GM12872 (cell line): ENCODE measurements around the gene SIM2.

Source experiments
- CTCF ChIP-seq: IDR thresholded peaks from 3 replicates; pipeline ENCODE4 v1.5.1; 2011; ENCODE audit warnings: low read depth, mild to moderate bottlenecking, low read length, moderate library complexity; ENCODE audit not compliant: insufficient read depth

Gene SIM2

GRCh38 chr21:36723371-36723881 lies 24.5 kb downstream of the SIM2 start:
- no peak for TF ChIP-seq CTCF

DNA sequence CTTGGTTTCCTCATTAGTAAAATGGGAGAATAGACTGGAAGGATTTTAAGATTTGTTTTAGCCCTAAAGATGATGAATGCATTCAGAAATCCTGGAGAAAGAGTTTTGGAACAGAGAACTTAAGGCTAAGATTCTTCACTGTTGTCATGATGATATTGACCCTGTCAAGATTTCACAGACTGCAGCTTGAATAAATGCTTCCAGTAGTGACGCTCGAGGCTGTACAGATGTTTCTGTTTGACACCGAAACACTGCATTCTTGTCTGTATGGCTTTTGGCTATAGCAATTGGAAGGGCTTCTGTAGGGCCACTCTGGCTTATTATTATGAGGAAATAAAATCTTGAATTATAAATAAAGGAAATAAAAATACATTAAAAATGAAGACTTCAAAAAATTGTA lies 25.7 kb downstream of the SIM2 start:
- TF ChIP-seq CTCF, result no peak

DNA sequence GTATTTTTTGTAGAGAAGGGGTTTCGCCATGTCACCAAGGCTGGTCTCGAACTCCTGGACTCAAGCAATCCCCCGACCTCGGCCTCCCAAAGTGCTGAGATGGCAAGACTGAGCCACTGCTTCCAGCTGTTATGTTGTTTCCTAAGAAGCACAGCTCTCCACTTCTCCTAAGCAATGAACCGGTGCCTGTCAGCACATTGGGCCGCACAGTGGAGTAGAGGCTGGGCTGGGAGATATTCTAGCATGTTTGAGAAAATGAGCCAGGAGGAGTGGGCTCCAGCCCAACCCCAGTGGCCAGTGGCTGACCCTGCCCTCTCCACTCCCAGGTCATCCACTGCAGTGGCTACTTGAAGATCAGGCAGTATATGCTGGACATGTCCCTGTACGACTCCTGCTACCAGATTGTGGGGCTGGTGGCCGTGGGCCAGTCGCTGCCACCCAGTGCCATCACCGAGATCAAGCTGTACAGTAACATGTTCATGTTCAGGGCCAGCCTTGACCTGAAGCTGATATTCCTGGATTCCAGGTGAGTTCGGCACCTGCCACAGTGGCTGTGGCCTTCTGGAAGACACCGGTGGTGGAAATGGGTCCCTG lies 27.0 kb downstream of the SIM2 start:
- no peak for TF ChIP-seq CTCF

DNA sequence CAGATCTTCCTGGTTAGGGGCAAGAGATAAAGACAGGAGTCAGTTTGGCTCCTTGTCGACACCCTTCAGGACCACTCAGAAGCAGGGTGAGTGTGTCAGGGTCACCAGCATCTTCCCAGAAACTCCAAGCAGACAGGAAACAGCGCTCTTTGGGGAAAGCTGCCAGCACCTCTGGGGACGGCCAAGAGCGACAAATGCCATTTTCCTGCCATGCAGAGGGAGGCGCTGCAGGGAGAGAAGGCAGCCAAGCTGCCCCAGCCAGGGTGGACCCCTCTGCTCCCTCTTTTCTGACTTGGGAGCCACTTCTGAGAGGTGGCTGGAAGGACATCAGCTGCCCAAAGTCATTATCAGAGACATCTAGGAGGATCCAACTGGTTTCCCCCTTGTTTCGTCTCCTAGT lies 29.0 kb downstream of the SIM2 start:
- no peak for TF ChIP-seq CTCF

DNA sequence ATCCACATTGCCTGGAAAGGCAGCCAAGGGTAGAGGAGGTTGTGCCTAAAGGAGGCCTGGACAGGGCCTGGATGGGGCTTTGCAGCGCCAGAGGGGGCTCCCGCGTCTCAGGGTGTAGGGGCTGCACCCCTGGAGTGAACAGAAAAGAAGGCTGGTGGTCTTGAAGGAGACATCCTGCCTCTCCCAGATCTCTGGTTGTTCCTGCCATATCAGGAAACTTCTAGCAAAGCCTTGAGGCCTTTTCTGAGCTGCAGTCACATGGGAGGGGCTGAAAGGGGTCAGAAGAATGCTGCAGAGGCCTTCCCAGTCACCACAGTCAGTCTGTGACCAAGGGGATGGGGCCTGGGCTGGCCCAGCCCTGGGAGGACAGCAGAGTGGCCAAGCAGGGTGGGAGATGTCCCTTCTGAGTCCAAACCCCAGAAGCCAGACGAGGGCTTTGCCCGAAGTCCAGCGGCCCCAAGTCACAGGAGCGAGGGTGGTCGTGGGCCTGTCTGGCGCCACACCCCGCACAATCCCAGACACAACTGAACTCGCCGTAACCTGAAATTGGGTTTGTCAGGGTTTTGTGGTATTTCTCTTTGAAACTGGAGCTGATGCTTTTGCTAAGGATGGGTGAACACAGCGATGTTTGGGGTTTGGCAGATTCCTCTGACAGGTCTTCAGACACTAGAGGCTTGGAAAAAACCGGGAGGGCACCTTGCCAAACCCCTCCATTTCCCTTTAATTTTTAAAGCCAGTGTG lies 29.6 kb downstream of the SIM2 start:
- TF ChIP-seq CTCF, result no peak

DNA sequence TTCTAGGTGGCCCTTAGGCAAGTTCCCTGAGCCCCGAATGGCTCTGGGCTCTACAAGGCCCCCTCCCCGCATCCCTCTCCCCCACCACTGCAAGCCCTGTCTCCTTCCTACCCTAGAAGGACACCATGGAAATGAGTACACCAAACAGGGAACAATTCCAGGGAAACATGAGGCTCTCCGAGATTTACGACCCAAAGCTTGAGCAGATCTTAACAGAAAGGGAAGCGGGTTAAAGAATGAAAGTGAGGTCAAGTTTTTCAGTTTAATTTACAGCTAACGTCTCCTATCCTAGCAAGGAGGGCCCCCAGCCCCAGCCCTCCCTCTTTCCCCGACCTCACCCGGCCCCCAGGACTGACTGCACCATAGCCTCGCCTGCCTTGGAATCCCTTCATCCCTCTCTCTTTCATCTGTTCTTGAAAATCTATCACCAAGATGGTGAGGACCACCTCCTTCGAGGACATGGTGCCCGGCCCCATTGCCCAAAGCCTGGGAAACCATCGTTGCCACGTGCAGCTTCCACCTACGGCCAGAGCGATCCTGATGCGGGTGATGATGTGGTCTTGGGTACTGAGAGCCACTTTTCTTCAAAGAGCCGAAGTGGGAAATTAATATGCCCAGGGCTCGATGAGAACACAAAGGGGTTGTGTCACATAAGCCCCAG lies 30.5 kb downstream of the SIM2 start:
- TF ChIP-seq CTCF, result no peak

- no peak for TF ChIP-seq CTCF
Observed at GRCh38 chr21:36730291-36731281, 31.7 kb downstream of the SIM2 start.
